Measurements from ENCODE around the gene CDHR5.
"Not testable (repeated sequence)": the region's sequence is repeated elsewhere in the genome, so short reads cannot be mapped to it uniquely, and the experiment has no call there.

Gene CDHR5

GRCh38 chr11:581342-581741 is 43.4 kb downstream of the CDHR5 start:
- no peak for FAIRE-seq

GRCh38 chr11:579830-580601 is 44.7 kb downstream of the CDHR5 start:
- FAIRE-seq = no peak

- FAIRE-seq = no peak
Observed at GRCh38 chr11:578276-579035, 46.3 kb downstream of the CDHR5 start.

- no peak for FAIRE-seq
Observed at GRCh38 chr11:577611-577894, 47.2 kb downstream of the CDHR5 start.

- no peak for FAIRE-seq
Observed at GRCh38 chr11:576811-577610, 47.7 kb downstream of the CDHR5 start.

GRCh38 chr11:575996-576768 is 48.6 kb downstream of the CDHR5 start, which contains the start of gene PHRF1:
Gene PHRF1 (plus strand): TSS chr11:576470. CDS start chr11:581513, 5,043 bp downstream.
- peak; percentile 9 for FAIRE-seq

- no peak for FAIRE-seq
Observed at GRCh38 chr11:575313-575995, 49.3 kb downstream of the CDHR5 start.

GRCh38 chr11:574632-575312 is 50.0 kb downstream of the CDHR5 start:
- FAIRE-seq = no peak

GRCh38 chr11:574031-574570 is 50.7 kb downstream of the CDHR5 start:
- not testable (repeated sequence) for FAIRE-seq

GRCh38 chr11:573146-573759 is 51.5 kb downstream of the CDHR5 start:
- no peak for FAIRE-seq

GRCh38 chr11:571802-572185 is 53.0 kb downstream of the CDHR5 start:
- no peak for FAIRE-seq

- no peak for FAIRE-seq
Observed at GRCh38 chr11:569158-569885, 55.4 kb downstream of the CDHR5 start.

GRCh38 chr11:568306-569157 is 56.2 kb downstream of the CDHR5 start:
- no peak for FAIRE-seq

- no peak for FAIRE-seq
Observed at GRCh38 chr11:567629-568292, 57.0 kb downstream of the CDHR5 start.

- FAIRE-seq = no peak
Observed at GRCh38 chr11:567011-567628, 57.6 kb downstream of the CDHR5 start.
